ENCODE measurements around the gene RAI14. TPM values are rescaled to one million over a fixed set of nuclear protein-coding genes. Genes with fewer than 3 reads are reported as not detected.

The RAI14 gene
- total RNA-seq, 4 donors from 2014 or later = 16.4 to 32.2 (median 18.8) TPM

DNA sequence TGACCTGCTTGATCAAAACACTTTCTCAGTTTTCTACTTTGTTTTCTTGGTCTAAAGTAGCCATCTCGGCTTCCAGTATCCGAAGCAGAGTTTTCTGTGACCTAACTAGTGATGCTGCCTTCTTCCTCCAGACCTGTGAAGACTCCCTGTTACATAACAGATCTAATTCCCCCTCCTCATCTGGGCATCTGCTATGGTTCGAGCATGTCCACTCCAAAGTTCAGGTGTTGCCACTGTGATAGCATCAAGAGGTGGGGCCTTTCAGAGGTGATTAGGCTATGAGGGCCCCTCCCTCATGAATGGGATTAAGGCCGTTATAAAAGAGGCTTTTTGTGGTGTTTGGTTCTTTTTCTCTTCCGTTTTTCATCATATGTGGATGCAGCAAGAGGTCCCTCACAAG is 203.1 kb downstream of the RAI14 start:
- DNase-seq (ENCODE audit: low spot score) (no peak), ATAC-seq (ENCODE audit: low FRiP score) (no peak)
- TF ChIP-seq, protein P1, sequence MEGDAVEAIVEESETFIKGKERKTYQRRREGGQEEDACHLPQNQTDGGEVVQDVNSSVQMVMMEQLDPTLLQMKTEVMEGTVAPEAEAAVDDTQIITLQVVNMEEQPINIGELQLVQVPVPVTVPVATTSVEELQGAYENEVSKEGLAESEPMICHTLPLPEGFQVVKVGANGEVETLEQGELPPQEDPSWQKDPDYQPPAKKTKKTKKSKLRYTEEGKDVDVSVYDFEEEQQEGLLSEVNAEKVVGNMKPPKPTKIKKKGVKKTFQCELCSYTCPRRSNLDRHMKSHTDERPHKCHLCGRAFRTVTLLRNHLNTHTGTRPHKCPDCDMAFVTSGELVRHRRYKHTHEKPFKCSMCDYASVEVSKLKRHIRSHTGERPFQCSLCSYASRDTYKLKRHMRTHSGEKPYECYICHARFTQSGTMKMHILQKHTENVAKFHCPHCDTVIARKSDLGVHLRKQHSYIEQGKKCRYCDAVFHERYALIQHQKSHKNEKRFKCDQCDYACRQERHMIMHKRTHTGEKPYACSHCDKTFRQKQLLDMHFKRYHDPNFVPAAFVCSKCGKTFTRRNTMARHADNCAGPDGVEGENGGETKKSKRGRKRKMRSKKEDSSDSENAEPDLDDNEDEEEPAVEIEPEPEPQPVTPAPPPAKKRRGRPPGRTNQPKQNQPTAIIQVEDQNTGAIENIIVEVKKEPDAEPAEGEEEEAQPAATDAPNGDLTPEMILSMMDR (IDR thresholded peaks at IDR 0.05) = no peak

DNA sequence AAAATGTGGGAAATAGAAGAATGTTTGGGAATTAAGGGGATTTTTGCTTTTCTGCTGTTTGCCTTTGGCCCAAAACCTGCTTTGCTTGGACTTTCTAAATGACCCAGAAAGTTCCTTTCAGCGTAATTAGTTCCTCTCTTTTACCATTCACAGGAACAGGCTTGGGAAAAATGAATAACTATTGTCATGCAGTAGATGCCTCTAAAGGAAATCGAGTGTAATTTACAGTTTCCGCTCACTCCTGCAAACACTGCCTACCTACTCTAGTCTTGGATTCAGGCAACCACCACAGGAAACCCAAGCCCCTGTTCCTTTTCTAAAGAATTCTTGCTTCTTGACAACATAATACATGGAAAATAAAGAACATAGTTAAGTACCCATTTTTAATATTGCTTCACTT is 207.8 kb downstream of the RAI14 start:
- DNase-seq (ENCODE audit: low spot score) (no peak), ATAC-seq (ENCODE audit: low FRiP score) (no peak)
- TF ChIP-seq, protein P1 (IDR thresholded peaks at IDR 0.05) = no peak

DNA sequence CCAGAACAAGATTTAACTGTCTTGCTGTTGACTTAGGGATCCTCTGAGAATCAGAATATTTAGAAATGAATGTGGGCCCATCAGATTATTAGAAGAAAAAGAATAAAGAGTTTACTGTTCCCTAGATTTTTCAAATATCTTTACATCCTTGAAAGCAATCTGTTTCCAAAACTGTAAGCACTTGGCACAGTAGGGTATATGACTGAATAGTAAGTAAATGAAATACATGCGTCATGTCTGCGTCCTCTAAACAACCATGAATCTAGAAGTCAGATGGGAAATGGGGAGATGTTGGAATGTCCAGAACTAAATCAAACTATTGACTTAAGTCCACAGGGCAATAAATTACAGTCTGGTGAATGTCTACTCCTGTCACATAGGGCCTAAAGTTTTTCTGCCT is 209.0 kb downstream of the RAI14 start:
- TF ChIP-seq, protein P1 (IDR thresholded peaks at IDR 0.05) = no peak
- DNase-seq (ENCODE audit: low spot score) (no peak), ATAC-seq (ENCODE audit: low FRiP score) (no peak)

- ATAC-seq (ENCODE audit: low FRiP score) (no peak), DNase-seq (ENCODE audit: low spot score) (no peak)
- TF ChIP-seq, protein P1 (IDR thresholded peaks at IDR 0.05) = no peak
Measured at GRCh38 chr5:34866989-34867471, 210.9 kb downstream of the RAI14 start.

DNA sequence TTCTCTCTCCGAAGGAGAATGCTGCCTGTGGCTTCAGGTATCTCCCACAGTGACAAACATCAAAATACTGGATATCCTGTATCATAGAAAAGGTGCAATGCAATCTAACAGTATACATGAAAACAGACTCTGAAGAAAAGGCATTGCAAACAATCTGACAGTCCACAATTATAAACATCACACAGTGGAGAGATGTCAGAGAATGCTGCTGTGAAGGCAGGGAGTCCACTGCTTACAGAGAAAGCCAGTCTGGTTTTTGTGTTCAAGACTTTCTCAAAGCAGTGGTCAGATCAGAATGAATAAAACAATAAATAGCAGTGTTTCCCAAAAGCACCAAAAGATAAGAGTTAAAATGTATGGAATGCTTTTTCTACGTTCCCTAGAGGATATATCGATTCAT is 211.5 kb downstream of the RAI14 start:
- TF ChIP-seq, protein P1 (IDR thresholded peaks at IDR 0.05) = no peak
- DNase-seq (ENCODE audit: low spot score) = no peak
- ATAC-seq (ENCODE audit: low FRiP score) = no peak

- ATAC-seq (ENCODE audit: low FRiP score) = no peak
Measured at GRCh38 chr5:34868791-34869190, 212.7 kb downstream of the RAI14 start.

GRCh38 chr5:34869256-34869655 is 213.1 kb downstream of the RAI14 start:
- TF ChIP-seq, protein P1 (IDR thresholded peaks at IDR 0.05) = no peak
- no peak for DNase-seq (ENCODE audit: low spot score)
- no peak for ATAC-seq (ENCODE audit: low FRiP score)

More at GRCh38 chr5:34868791-34869190, 212.7 kb downstream of the RAI14 start:
- DNase-seq (ENCODE audit: low spot score) = no peak
- TF ChIP-seq, protein P1 (IDR thresholded peaks at IDR 0.05) = no peak

Data from omental fat pad (tissue), 4 donors.